ENCODE results near the gene CDKN2A.
"Not testable (repeated sequence)": the region's sequence is repeated elsewhere in the genome, so short reads cannot be mapped to it uniquely, and the experiment has no call there.

Gene CDKN2A

GRCh38 chr9:21982391-21982790, 11.8 kb downstream of the CDKN2A start:
- DNase-seq = no peak

- DNase-seq = no peak
These were observed 17.8 kb downstream of the CDKN2A start for GRCh38 chr9:21976334-21976875.

GRCh38 chr9:21974722-21975409, 19.3 kb downstream of the CDKN2A start:
- DNase-seq = peak; percentile 94

- DNase-seq = peak; percentile 52
These were observed 19.9 kb downstream of the CDKN2A start for GRCh38 chr9:21974343-21974721.

- DNase-seq = no peak
These were observed 21.8 kb downstream of the CDKN2A start for GRCh38 chr9:21972361-21972760.

GRCh38 chr9:21970800-21971640, 23.2 kb downstream of the CDKN2A start:
- no peak for DNase-seq

- DNase-seq = no peak
These were observed 24.0 kb downstream of the CDKN2A start for GRCh38 chr9:21969951-21970799.

GRCh38 chr9:21969011-21969940, 24.9 kb downstream of the CDKN2A start:
- no peak for DNase-seq

- no peak for DNase-seq
These were observed 25.7 kb downstream of the CDKN2A start for GRCh38 chr9:21968331-21969010.

- no peak for DNase-seq
These were observed 26.5 kb downstream of the CDKN2A start for GRCh38 chr9:21967702-21968101.

- DNase-seq = no peak
These were observed 27.0 kb downstream of the CDKN2A start for GRCh38 chr9:21967169-21967568.

- DNase-seq = no peak
These were observed 27.9 kb downstream of the CDKN2A start for GRCh38 chr9:21966140-21966851.

- DNase-seq = no peak
These were observed 28.7 kb downstream of the CDKN2A start for GRCh38 chr9:21965401-21965951.

- no peak for DNase-seq
These were observed 29.2 kb downstream of the CDKN2A start for GRCh38 chr9:21964925-21965385.

GRCh38 chr9:21961569-21961968, 32.6 kb downstream of the CDKN2A start:
- no peak for DNase-seq

GRCh38 chr9:21959268-21959667, 34.9 kb downstream of the CDKN2A start:
- not testable (repeated sequence) for DNase-seq

- no peak for DNase-seq
These were observed 35.4 kb downstream of the CDKN2A start for GRCh38 chr9:21958833-21959232.

- DNase-seq = no peak
These were observed 48.6 kb downstream of the CDKN2A start for GRCh38 chr9:21945606-21946005.

GRCh38 chr9:21943464-21943863, 50.7 kb downstream of the CDKN2A start:
- no peak for DNase-seq

- no peak for DNase-seq
These were observed 52.7 kb downstream of the CDKN2A start for GRCh38 chr9:21941337-21941995.

Data from NCI-H1092 (cell line).